K562 (cell line): ENCODE data around the gene PPP1R13L. TPM values are rescaled to one million over a fixed set of nuclear protein-coding genes. Genes with fewer than 3 reads are reported as not detected.

Source experiments
- HES1 ChIP-seq: fragments of 450-650 bp; IDR thresholded peaks from 2 replicates; pipeline ENCODE4 v1.6.1; 2016; ENCODE audit warnings: low read depth, mild to moderate bottlenecking, moderate library complexity
- MYC ChIP-seq, 2 experiments: fragments of 250-450 bp in 1 of 2; sonication (Bioruptor Pico) in 1 of 2; IDR thresholded peaks; 2 replicates each; pipeline versions ENCODE4 v1.5.1 to v1.6.1; 2012 to 2021; ENCODE audit warnings: low read depth in 2 of 2, borderline replicate concordance in 1 of 2, improper control_type of control experiment in 1 of 2, low read length in 1 of 2, mild to moderate bottlenecking in 1 of 2, moderate library complexity in 1 of 2
- PCBP1 ChIP-seq: fragments of 200-400 bp; formaldehyde crosslinking; IDR thresholded peaks from 2 replicates; pipeline ENCODE4 v1.6.1; 2018; ENCODE audit warnings: mild to moderate bottlenecking, low read depth, low read length; ENCODE audit not compliant: poor library complexity, severe bottlenecking
- STAT6 ChIP-seq: sonication (generic); formaldehyde crosslinking; IDR thresholded peaks from 2 replicates; pipeline ENCODE4 v1.8.1; 2023; ENCODE audit warnings: mild to moderate bottlenecking, missing genetic modification reagents
- TEAD1 ChIP-seq, 2 experiments: fragments of 450-650 bp in 1 of 2; sonication (generic) in 1 of 2; formaldehyde crosslinking; IDR thresholded peaks; 2 replicates each; pipeline versions ENCODE4 v1.4.0 to v1.8.0; 2020 to 2022; ENCODE audit warnings: mild to moderate bottlenecking in 2 of 2, missing genetic modification reagents in 1 of 2
- ZBTB26 ChIP-seq: fragments of 450-650 bp; formaldehyde crosslinking; IDR thresholded peaks from 2 replicates; pipeline ENCODE4 v1.4.0; 2022; ENCODE audit warnings: missing genetic modification characterization
- ZC3H11A ChIP-seq: IDR thresholded peaks from 2 replicates; pipeline ENCODE4 v1.6.1; 2012; ENCODE audit warnings: low read depth, low read length, improper control_type of control experiment
- ZNF518B ChIP-seq: fragments of 250-450 bp; sonication (Bioruptor Pico); IDR thresholded peaks from 2 replicates; pipeline ENCODE4 v1.5.0; 2021; ENCODE audit warnings: mild to moderate bottlenecking, moderate library complexity
- polyA plus RNA-seq, 8 experiments: library from polyadenylated mRNA; depleted of rRNA in 4 of 8; stranded (reverse) in 5 of 8; unstranded in 3 of 8; fragments of >200 nt; fragmentation: Nextera tagmentation in 2 of 8; fragmentation: Illumina TruSeq in 1 of 8; extraction: Ambion mirVana in 2 of 8; extraction: Trizol in 1 of 8; gene quantifications; 2 replicates each; pipeline versions ENCODE4 v1.2.1 to v1.2.3, GENCODE V29; 2011 to 2014; ENCODE audit warnings: inconsistent platforms in 1 of 8, missing spikeins in 1 of 8
- total RNA-seq, 7 experiments: library from RNA; depleted of rRNA in 6 of 7; stranded (reverse); fragments of >200 nt in 6 of 7; fragmentation: Illumina TruSeq in 2 of 7; extraction: Trizol in 2 of 7; gene quantifications; 2 replicates each; pipeline versions ENCODE4 v1.2.1 to v1.2.3, GENCODE V29; 2011 to 2021; ENCODE audit warnings: low replicate concordance in 1 of 7

PPP1R13L gene
- total and polyA plus RNA-seq, 9 of the 15 experiments (the other 6 are each of a cell fraction or from before 2014, with no cell fraction given) = 0.32 to 6.7 (median 2.0) TPM

- TF ChIP-seq ZBTB26 (no peak), ZC3H11A (no peak), MYC (IDR thresholded peaks at IDR 0.05; ENCODE audit: low read depth, low read length) (peak; percentile 92), MYC (CRISPR knock-in tag; IDR thresholded peaks at IDR 0.05; ENCODE audit: borderline replicate concordance, low read depth) (peak; percentile 85; the same call in 1 of the 2 replicates), PCBP1 (peak; percentile 65), ZNF518B (CRISPR knock-in tag) (no peak), STAT6 (0 out of 2 replicates have a peak, but pooled peaks have one; percentile 61), HES1 (peak; percentile 37; the same call in 1 of the 2 replicates), TEAD1 (CRISPR knock-in tag; IDR thresholded peaks at IDR 0.05) (no peak)
- TF ChIP-seq, all 486 proteins: peak for 128
Measured at GRCh38 chr19:45406226-45407090, 1.6 kb upstream of the PPP1R13L start, which contains the start of gene POLR1G (continued).
